K562 (cell line): ENCODE results near the gene GNG7. TPM values are rescaled to one million over a fixed set of nuclear protein-coding genes. Genes with fewer than 3 reads are reported as not detected.

Experiments used
- C11orf30 ChIP-seq: fragments of 450-650 bp; IDR thresholded peaks from 2 replicates; pipeline ENCODE4 v1.6.1; 2016; ENCODE audit warnings: low read depth, mild to moderate bottlenecking
- HNRNPL ChIP-seq: fragments of 200-400 bp; formaldehyde crosslinking; IDR thresholded peaks from 2 replicates; pipeline ENCODE4 v1.6.1; 2017; ENCODE audit warnings: low read depth, mild to moderate bottlenecking, low read length
- LARP7 ChIP-seq: fragments of 450-650 bp; IDR thresholded peaks from 2 replicates; pipeline ENCODE4 v1.6.1; 2016
- MAFF ChIP-seq: IDR thresholded peaks from 2 replicates; pipeline ENCODE4 v1.6.1; 2012; ENCODE audit warnings: low read length, improper control_type of control experiment
- SAFB2 ChIP-seq: fragments of 200-400 bp; formaldehyde crosslinking; IDR thresholded peaks from 2 replicates; pipeline ENCODE4 v1.6.1; 2018; ENCODE audit warnings: borderline replicate concordance, low read length, low read depth, moderate library complexity; ENCODE audit not compliant: severe bottlenecking
- ZNF324 ChIP-seq: fragments of 250-450 bp; sonication (Bioruptor Pico); IDR thresholded peaks from 2 replicates; pipeline ENCODE4 v1.4.0; 2020; ENCODE audit warnings: mild to moderate bottlenecking
- ZNF444 ChIP-seq: fragments of 250-450 bp; sonication (Bioruptor Pico); IDR thresholded peaks from 2 replicates; pipeline ENCODE4 v1.4.0; 2020; ENCODE audit warnings: mild to moderate bottlenecking, moderate library complexity
- polyA plus RNA-seq, 8 experiments: library from polyadenylated mRNA; depleted of rRNA in 4 of 8; stranded (reverse) in 5 of 8; unstranded in 3 of 8; fragments of >200 nt; fragmentation: Nextera tagmentation in 2 of 8; fragmentation: Illumina TruSeq in 1 of 8; extraction: Ambion mirVana in 2 of 8; extraction: Trizol in 1 of 8; gene quantifications; 2 replicates each; pipeline versions ENCODE4 v1.2.1 to v1.2.3, GENCODE V29; 2011 to 2014; ENCODE audit warnings: inconsistent platforms in 1 of 8, missing spikeins in 1 of 8
- total RNA-seq, 7 experiments: library from RNA; depleted of rRNA in 6 of 7; stranded (reverse); fragments of >200 nt in 6 of 7; fragmentation: Illumina TruSeq in 2 of 7; extraction: Trizol in 2 of 7; gene quantifications; 2 replicates each; pipeline versions ENCODE4 v1.2.1 to v1.2.3, GENCODE V29; 2011 to 2021; ENCODE audit warnings: low replicate concordance in 1 of 7
- TF ChIP-seq, protein P1 (sequence below): fragments of 250-450 bp; sonication (Bioruptor Pico); IDR thresholded peaks from 2 replicates; pipeline ENCODE4 v1.8.0; 2021; ENCODE audit warnings: moderate library complexity, mild to moderate bottlenecking, inconsistent platforms
- TF ChIP-seq, protein P2 (sequence below): fragments of 450-650 bp; IDR thresholded peaks from 2 replicates; pipeline ENCODE4 v1.6.1; 2016; ENCODE audit warnings: mild to moderate bottlenecking, moderate library complexity
- TF ChIP-seq, protein P3 (sequence below): fragments of 450-650 bp; IDR thresholded peaks from 2 replicates; pipeline ENCODE4 v1.6.1; 2016; ENCODE audit warnings: low read depth, mild to moderate bottlenecking, moderate library complexity

Gene GNG7
- total and polyA plus RNA-seq, 9 of the 15 experiments (the other 6 are each of a cell fraction or from before 2014, with no cell fraction given), result 0.01 to 0.20 (median 0.06) TPM; not detected in 1

DNA sequence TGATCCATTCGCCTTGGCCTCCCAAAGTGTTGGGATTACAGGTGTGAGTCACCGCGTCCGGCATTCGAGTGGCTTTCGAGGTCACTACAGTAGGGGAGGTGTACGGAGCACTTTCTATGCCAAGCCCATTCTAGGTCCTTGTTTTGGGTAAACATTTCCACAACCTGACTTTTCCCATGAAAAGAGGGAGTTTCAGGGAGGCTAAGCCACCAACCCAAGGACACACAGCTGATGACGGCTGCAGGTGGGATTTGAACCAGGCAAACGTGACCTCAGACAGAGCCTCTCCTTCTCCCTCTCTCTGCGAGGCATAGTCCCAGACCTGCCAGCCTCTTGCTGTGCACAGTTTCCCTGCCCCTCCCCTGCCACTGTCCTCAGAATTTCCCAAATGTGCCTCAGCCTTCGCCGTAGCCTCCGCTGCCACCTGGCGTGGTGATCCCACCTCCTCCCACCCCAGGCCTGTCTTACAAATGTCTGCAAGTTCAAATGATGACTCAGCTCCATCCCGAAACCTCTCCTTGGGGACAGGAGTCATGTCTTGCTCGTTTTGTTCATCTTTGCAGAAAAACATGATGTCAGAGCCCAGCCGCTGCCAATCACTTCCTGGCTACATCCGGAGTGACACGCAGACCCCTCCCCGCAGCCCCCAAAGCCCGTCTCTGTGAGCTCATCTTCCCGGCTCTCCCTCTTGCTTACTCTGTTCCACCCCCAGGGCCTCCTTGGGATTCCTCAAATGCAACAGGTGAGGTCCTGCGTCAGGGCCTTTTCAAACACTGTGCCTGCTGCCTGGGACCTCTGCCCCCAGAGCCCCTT lies 233.2 kb downstream of the GNG7 start (continued):
- TF ChIP-seq, protein P1, sequence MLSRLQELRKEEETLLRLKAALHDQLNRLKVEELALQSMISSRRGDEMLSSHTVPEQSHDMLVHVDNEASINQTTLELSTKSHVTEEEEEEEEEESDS, result no peak
- TF ChIP-seq, protein P2, sequence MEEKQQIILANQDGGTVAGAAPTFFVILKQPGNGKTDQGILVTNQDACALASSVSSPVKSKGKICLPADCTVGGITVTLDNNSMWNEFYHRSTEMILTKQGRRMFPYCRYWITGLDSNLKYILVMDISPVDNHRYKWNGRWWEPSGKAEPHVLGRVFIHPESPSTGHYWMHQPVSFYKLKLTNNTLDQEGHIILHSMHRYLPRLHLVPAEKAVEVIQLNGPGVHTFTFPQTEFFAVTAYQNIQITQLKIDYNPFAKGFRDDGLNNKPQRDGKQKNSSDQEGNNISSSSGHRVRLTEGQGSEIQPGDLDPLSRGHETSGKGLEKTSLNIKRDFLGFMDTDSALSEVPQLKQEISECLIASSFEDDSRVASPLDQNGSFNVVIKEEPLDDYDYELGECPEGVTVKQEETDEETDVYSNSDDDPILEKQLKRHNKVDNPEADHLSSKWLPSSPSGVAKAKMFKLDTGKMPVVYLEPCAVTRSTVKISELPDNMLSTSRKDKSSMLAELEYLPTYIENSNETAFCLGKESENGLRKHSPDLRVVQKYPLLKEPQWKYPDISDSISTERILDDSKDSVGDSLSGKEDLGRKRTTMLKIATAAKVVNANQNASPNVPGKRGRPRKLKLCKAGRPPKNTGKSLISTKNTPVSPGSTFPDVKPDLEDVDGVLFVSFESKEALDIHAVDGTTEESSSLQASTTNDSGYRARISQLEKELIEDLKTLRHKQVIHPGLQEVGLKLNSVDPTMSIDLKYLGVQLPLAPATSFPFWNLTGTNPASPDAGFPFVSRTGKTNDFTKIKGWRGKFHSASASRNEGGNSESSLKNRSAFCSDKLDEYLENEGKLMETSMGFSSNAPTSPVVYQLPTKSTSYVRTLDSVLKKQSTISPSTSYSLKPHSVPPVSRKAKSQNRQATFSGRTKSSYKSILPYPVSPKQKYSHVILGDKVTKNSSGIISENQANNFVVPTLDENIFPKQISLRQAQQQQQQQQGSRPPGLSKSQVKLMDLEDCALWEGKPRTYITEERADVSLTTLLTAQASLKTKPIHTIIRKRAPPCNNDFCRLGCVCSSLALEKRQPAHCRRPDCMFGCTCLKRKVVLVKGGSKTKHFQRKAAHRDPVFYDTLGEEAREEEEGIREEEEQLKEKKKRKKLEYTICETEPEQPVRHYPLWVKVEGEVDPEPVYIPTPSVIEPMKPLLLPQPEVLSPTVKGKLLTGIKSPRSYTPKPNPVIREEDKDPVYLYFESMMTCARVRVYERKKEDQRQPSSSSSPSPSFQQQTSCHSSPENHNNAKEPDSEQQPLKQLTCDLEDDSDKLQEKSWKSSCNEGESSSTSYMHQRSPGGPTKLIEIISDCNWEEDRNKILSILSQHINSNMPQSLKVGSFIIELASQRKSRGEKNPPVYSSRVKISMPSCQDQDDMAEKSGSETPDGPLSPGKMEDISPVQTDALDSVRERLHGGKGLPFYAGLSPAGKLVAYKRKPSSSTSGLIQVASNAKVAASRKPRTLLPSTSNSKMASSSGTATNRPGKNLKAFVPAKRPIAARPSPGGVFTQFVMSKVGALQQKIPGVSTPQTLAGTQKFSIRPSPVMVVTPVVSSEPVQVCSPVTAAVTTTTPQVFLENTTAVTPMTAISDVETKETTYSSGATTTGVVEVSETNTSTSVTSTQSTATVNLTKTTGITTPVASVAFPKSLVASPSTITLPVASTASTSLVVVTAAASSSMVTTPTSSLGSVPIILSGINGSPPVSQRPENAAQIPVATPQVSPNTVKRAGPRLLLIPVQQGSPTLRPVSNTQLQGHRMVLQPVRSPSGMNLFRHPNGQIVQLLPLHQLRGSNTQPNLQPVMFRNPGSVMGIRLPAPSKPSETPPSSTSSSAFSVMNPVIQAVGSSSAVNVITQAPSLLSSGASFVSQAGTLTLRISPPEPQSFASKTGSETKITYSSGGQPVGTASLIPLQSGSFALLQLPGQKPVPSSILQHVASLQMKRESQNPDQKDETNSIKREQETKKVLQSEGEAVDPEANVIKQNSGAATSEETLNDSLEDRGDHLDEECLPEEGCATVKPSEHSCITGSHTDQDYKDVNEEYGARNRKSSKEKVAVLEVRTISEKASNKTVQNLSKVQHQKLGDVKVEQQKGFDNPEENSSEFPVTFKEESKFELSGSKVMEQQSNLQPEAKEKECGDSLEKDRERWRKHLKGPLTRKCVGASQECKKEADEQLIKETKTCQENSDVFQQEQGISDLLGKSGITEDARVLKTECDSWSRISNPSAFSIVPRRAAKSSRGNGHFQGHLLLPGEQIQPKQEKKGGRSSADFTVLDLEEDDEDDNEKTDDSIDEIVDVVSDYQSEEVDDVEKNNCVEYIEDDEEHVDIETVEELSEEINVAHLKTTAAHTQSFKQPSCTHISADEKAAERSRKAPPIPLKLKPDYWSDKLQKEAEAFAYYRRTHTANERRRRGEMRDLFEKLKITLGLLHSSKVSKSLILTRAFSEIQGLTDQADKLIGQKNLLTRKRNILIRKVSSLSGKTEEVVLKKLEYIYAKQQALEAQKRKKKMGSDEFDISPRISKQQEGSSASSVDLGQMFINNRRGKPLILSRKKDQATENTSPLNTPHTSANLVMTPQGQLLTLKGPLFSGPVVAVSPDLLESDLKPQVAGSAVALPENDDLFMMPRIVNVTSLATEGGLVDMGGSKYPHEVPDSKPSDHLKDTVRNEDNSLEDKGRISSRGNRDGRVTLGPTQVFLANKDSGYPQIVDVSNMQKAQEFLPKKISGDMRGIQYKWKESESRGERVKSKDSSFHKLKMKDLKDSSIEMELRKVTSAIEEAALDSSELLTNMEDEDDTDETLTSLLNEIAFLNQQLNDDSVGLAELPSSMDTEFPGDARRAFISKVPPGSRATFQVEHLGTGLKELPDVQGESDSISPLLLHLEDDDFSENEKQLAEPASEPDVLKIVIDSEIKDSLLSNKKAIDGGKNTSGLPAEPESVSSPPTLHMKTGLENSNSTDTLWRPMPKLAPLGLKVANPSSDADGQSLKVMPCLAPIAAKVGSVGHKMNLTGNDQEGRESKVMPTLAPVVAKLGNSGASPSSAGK, result 0 out of 2 replicates have a peak, but pooled peaks have one; percentile 29
- TF ChIP-seq ZNF324 (CRISPR knock-in tag) (no peak), LARP7 (no peak), SAFB2 (no peak), MAFF (peak; percentile 52; the same call in 1 of the 2 replicates), ZNF444 (CRISPR knock-in tag) (no peak), C11orf30 (peak; percentile 97), HNRNPL (no peak)
- TF ChIP-seq, protein P3, sequence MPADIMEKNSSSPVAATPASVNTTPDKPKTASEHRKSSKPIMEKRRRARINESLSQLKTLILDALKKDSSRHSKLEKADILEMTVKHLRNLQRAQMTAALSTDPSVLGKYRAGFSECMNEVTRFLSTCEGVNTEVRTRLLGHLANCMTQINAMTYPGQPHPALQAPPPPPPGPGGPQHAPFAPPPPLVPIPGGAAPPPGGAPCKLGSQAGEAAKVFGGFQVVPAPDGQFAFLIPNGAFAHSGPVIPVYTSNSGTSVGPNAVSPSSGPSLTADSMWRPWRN, result no peak
